Kidney (tissue), 14 donors: Measurements from ENCODE around the gene IZUMO1R. TPM values are rescaled to one million over a fixed set of nuclear protein-coding genes. Genes with fewer than 3 reads are reported as not detected.

Source experiments
- DNase-seq, 5 donors: peaks; one replicate each; pipeline ENCODE4 v3.0.0-alpha.2; 2013 to 2020
- FAIRE-seq: peaks from 2 replicates; lab custom pipeline; 2012; peaks lifted over from hg19 to GRCh38; lab: Jason Lieb, UNC
- H3K27ac ChIP-seq, 2 donors: one replicate each; pipeline ENCODE4 v1.7.0; 2013; ENCODE audit warnings: low read depth in 2 of 2, low read length in 2 of 2, inconsistent platforms in 1 of 2
- H3K27me3 ChIP-seq: one replicate; pipeline ENCODE4 v1.7.1; 2013; ENCODE audit warnings: low read length, inconsistent platforms; ENCODE audit not compliant: control insufficient read depth, insufficient read depth
- H3K36me3 ChIP-seq, 3 donors: one replicate each; pipeline versions ENCODE4 v1.7.0 to v1.7.1; 2013; ENCODE audit warnings: low read length in 3 of 3, control low read depth in 1 of 3, inconsistent platforms in 1 of 3; ENCODE audit not compliant: insufficient read depth in 3 of 3, control insufficient read depth in 2 of 3
- H3K4me1 ChIP-seq, 3 donors: one replicate each; pipeline versions ENCODE4 v1.7.0 to v1.7.1; 2013; ENCODE audit warnings: low read length in 3 of 3, inconsistent platforms in 1 of 3, low read depth in 1 of 3; ENCODE audit not compliant: control insufficient read depth in 2 of 3, insufficient read depth in 2 of 3
- H3K4me3 ChIP-seq, 3 donors: one replicate each; pipeline versions ENCODE4 v1.7.0 to v1.8.1; 2013; ENCODE audit warnings: low read length in 3 of 3, control low read depth in 1 of 3, inconsistent platforms in 1 of 3
- H3K9ac ChIP-seq, 3 donors: one replicate each; pipeline versions ENCODE4 v1.7.0 to v1.7.1; 2013; ENCODE audit warnings: low read length in 3 of 3, control low read depth in 1 of 3, inconsistent platforms in 1 of 3
- H3K9me3 ChIP-seq, 3 donors: one replicate each; pipeline versions ENCODE4 v1.7.0 to v1.7.1; 2013; ENCODE audit warnings: low read length in 3 of 3, control low read depth in 1 of 3, inconsistent platforms in 1 of 3; ENCODE audit not compliant: control insufficient read depth in 2 of 3, insufficient read depth in 1 of 3
- intact Hi-C: fragments of 100-400 bp; cut with DNase I; formaldehyde crosslinking; loops from one replicate; pipeline ENCODE4 v1.11.1; 2022
- polyA plus RNA-seq: library from polyadenylated mRNA; stranded (reverse); fragments of 350-450 nt; fragmentation: Illumina TruSeq; extraction: RNeasy Lipid Tissue Mini Kit (QIAGEN cat#74804); gene quantifications from one replicate; pipeline ENCODE4 v1.2.3, GENCODE V29; 2014; ENCODE audit warnings: low read depth, low replicate concordance; ENCODE audit not compliant: insufficient read depth
- total RNA-seq: library from RNA; stranded (reverse); fragmentation: NEBNext Ultra II Directional; extraction: Animal tissue kit (Norgen Biotek cat#: 25700); gene quantifications from one replicate; pipeline ENCODE4 v1.2.1, GENCODE V29; 2021
- TF ChIP-seq, protein P1 (sequence below): IDR thresholded peaks from 3 replicates; pipeline ENCODE4 v1.5.1; 2012; ENCODE audit warnings: mild to moderate bottlenecking, moderate library complexity, borderline replicate concordance; ENCODE audit not compliant: insufficient read depth; ENCODE audit errors: extremely low read depth
- donor health status: control.
- donor health status: control.
- donor health status: control.
- donor health status: control.
- donor health status: control.
- donor health status: DM: yes; HTN: yes; CAD: no.
- donor health status: Normal renal cell carcinoma (clear cell type).

Gene IZUMO1R
- total and polyA plus RNA-seq, 2 donors from 2014 or later = not detected

DNA sequence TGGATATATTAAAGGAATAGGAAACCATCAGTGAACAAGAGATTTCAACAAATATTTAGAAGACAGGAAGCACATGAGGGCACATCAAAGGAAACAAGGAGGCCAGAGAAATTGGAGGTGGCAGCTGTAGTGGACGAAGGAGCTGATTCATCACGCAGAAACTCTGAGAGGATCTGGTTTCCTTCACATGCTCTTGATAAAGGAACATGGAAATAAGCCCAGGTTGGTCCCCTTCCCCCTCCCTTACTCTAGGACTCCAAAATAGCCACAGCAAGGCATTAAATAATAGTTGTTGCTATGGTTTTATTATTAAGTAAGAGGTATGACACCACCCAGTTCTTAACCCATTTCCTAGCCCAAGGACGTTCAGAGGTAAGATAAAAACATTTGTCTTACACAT lies 11.3 kb downstream of the IZUMO1R start:
- Histone ChIP-seq H3K4me3 (no peak overlapping the region), H3K27ac (no peak overlapping the region), H3K9me3 (no peaks in the 10 kb centered on the region), H3K36me3 (no peaks in the 10 kb centered on the region), H3K9ac (no peak overlapping the region), H3K27me3 (no peaks in the 10 kb centered on the region), H3K4me1 (no peaks in the 10 kb centered on the region)
- no peak for DNase-seq
- no peak for FAIRE-seq
- intact Hi-C loops = no loop called here
- TF ChIP-seq, protein P1, sequence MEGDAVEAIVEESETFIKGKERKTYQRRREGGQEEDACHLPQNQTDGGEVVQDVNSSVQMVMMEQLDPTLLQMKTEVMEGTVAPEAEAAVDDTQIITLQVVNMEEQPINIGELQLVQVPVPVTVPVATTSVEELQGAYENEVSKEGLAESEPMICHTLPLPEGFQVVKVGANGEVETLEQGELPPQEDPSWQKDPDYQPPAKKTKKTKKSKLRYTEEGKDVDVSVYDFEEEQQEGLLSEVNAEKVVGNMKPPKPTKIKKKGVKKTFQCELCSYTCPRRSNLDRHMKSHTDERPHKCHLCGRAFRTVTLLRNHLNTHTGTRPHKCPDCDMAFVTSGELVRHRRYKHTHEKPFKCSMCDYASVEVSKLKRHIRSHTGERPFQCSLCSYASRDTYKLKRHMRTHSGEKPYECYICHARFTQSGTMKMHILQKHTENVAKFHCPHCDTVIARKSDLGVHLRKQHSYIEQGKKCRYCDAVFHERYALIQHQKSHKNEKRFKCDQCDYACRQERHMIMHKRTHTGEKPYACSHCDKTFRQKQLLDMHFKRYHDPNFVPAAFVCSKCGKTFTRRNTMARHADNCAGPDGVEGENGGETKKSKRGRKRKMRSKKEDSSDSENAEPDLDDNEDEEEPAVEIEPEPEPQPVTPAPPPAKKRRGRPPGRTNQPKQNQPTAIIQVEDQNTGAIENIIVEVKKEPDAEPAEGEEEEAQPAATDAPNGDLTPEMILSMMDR = no peak

DNA sequence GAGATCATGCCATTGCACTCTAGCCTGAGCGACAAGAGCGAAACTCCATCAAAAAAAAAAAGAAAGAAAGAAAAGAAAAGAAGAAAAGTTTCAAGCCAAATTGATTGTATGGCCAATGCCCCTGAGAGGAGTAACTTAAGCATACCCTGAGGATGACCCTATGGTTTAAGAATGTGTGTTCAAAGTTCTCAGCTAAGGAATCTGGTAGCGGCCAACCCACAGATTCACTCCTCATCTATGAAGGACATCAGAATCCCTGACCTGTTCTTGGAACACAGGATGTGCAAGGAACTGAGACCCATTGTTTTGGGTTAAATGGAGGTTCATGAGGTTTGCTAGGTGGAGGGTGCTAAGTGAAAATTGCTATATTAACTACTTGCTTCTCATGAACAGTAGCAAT lies 18.1 kb downstream of the IZUMO1R start:
- no peak for FAIRE-seq
- H3K4me3 ChIP-seq = no peak overlapping the region

DNA sequence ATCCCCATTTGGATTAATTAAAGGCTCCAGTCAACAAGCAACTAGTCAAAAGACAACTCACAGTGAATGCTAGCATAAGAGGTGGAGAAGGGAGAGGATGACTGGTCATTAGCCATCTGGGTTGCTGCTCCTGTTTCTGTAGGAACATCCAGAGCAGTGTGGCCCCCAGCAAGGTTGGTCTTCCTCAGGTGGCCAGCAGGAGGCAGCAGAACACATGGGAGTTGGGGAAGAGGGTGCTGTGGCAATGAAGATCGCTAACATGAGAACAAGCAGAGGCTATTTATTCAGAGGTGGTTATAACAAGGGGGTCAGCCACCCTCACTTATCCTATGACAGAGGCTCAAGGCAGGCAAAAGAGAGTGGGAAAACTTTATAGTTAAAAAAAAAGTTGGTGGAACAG lies 21.3 kb downstream of the IZUMO1R start:
- TF ChIP-seq, protein P1 = peak; percentile 40

More for the DNA sequence above, 18.1 kb downstream of the IZUMO1R start:
- TF ChIP-seq, protein P1 = no peak
- H3K9ac ChIP-seq = no peak overlapping the region
- DNase-seq = no peak
- H3K27me3 ChIP-seq = no peaks in the 10 kb centered on the region
- H3K27ac ChIP-seq = no peak overlapping the region
- no peaks in the 10 kb centered on the region for H3K4me1 ChIP-seq
- intact Hi-C loops = no loop called here
- H3K36me3 ChIP-seq = no peaks in the 10 kb centered on the region
- H3K9me3 ChIP-seq = no peaks in the 10 kb centered on the region

DNA sequence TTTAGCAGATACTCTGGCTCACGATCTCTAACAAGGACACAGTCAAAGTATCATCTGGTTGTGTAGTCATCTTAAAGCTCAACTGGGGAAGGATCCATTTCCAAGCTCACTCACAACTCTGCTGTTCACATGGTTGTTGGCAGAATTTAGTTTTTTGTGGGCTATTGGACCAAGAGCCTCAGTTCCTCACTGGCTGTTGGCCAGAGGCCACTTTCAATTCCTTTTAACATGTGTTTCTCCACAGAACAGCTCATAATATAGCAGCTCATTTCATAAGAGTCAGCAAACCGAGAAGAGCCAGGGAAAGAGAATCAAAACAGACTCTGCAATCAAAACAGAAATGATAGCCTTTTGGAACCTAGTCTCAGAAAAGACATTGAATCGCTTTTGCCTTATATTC lies 22.6 kb downstream of the IZUMO1R start:
- Histone ChIP-seq H3K4me1 (no peaks in the 10 kb centered on the region), H3K27ac (no peak overlapping the region), H3K27me3 (no peaks in the 10 kb centered on the region), H3K9ac (no peak overlapping the region), H3K9me3 (no peaks in the 10 kb centered on the region), H3K4me3 (no peak overlapping the region), H3K36me3 (no peaks in the 10 kb centered on the region)
- intact Hi-C loops = no loop called here
- FAIRE-seq (no peak), DNase-seq (no peak)
- TF ChIP-seq, protein P1 = no peak

More for the DNA sequence above, 21.3 kb downstream of the IZUMO1R start:
- no peak for FAIRE-seq
- H3K4me1 ChIP-seq = no peaks in the 10 kb centered on the region
- no peaks in the 10 kb centered on the region for H3K36me3 ChIP-seq
- no peak overlapping the region for H3K9ac ChIP-seq
- no peak overlapping the region for H3K4me3 ChIP-seq
- DNase-seq = no peak
- intact Hi-C loops = no loop called here
- H3K27me3 ChIP-seq = no peaks in the 10 kb centered on the region
- no peaks in the 10 kb centered on the region for H3K9me3 ChIP-seq
- no peak overlapping the region for H3K27ac ChIP-seq
